IMR-90 (cell line): Measurements from ENCODE around the gene FBXO30. TPM values are rescaled to one million over a fixed set of nuclear protein-coding genes. Genes with fewer than 3 reads are reported as not detected.
A peak's percentile ranks its signal among the peaks of the same experiment; 100 is the strongest.

Experiments
- ATAC-seq: fragments of 200-7000 bp; cut with Tn5 transposase; 2 replicates; pipeline ENCODE4 v1.9.1; 2020; ENCODE audit warnings: low read depth, mild to moderate bottlenecking, moderate library complexity
- BruUV-seq: library from RNA; stranded (reverse); fragments of 400-500 nt; replicated peaks from 2 replicates; lab custom pipeline; 2021; lab: Mats Ljungman, UMichigan
- CTCF ChIA-PET: fragments of 300-600 bp; formaldehyde crosslinking; extraction: SDS; loops from one replicate; lab custom pipeline; 2021; ENCODE audit warnings: antibody characterized with exemption; lab: Yijun Ruan, JAX
- POLR2A ChIA-PET: fragments of 300-600 bp; sonication (Branson Sonifier 250); formaldehyde crosslinking; loops from one replicate; lab custom pipeline; 2022; ENCODE audit warnings: antibody characterized with exemption; ENCODE audit not compliant: unreplicated experiment; lab: Charles Lee
- DNase-seq: peaks from one replicate; pipeline ENCODE4 v3.0.0; 2013
- H2AFZ ChIP-seq: replicated peaks from 2 replicates; pipeline ENCODE3; 2013; ENCODE audit warnings: low read length, mild to moderate bottlenecking; ENCODE audit not compliant: poor library complexity
- H2AK5ac ChIP-seq: 2 replicates; pipeline ENCODE4 v1.6.1; 2013; ENCODE audit warnings: low read depth, low read length, inconsistent platforms
- H2AK9ac ChIP-seq: replicated peaks from 2 replicates; pipeline ENCODE3; 2013; ENCODE audit warnings: mild to moderate bottlenecking, low read depth, low read length, moderate library complexity; ENCODE audit not compliant: poor library complexity
- H2BK120ac ChIP-seq: 2 replicates; pipeline ENCODE4 v1.6.1; 2013; ENCODE audit warnings: low read depth, low read length, inconsistent platforms
- H2BK15ac ChIP-seq: 3 replicates; pipeline ENCODE4 v1.6.1; 2013; ENCODE audit warnings: low read depth, low read length, inconsistent platforms
- H2BK20ac ChIP-seq: 2 replicates; pipeline ENCODE4 v1.6.1; 2013; ENCODE audit warnings: low read depth, mild to moderate bottlenecking, inconsistent platforms, low read length, moderate library complexity
- H2BK5ac ChIP-seq: 2 replicates; pipeline ENCODE4 v1.6.1; 2013; ENCODE audit warnings: mild to moderate bottlenecking, low read depth, low read length, inconsistent platforms; ENCODE audit not compliant: poor library complexity, severe bottlenecking
- H3K14ac ChIP-seq: replicated peaks from 2 replicates; pipeline ENCODE4 v1.6.1; 2013; ENCODE audit warnings: low read depth, low read length, inconsistent platforms
- H3K18ac ChIP-seq: 2 replicates; pipeline ENCODE4 v1.6.1; 2013; ENCODE audit warnings: low read depth, low read length, control low read depth
- H3K23ac ChIP-seq: 2 replicates; pipeline ENCODE4 v1.6.1; 2013; ENCODE audit warnings: low read depth, low read length, inconsistent platforms
- H3K27ac ChIP-seq: 2 replicates; pipeline ENCODE4 v1.5.1; 2013; ENCODE audit warnings: mild to moderate bottlenecking, control low read depth, low read length; ENCODE audit not compliant: insufficient read depth
- H3K27me3 ChIP-seq: 2 replicates; pipeline ENCODE4 v1.6.1; 2013; ENCODE audit warnings: low read length; ENCODE audit not compliant: control insufficient read depth, insufficient read depth
- H3K36me3 ChIP-seq: 2 replicates; pipeline ENCODE4 v1.6.1; 2013; ENCODE audit warnings: low read length, mixed read lengths; ENCODE audit not compliant: control insufficient read depth, insufficient read depth
- H3K4ac ChIP-seq: 2 replicates; pipeline ENCODE4 v1.6.1; 2013; ENCODE audit warnings: low read depth, low read length, inconsistent platforms
- H3K4me1 ChIP-seq: 2 replicates; pipeline ENCODE4 v1.6.1; 2013; ENCODE audit warnings: low read length, mixed read lengths; ENCODE audit not compliant: control insufficient read depth, insufficient read depth
- H3K4me2 ChIP-seq: 2 replicates; pipeline ENCODE4 v1.6.1; 2013; ENCODE audit warnings: low read depth, mild to moderate bottlenecking, control low read depth, low read length, moderate library complexity
- H3K4me3 ChIP-seq: 2 replicates; pipeline ENCODE4 v1.5.1; 2013; ENCODE audit warnings: low read depth, mild to moderate bottlenecking, control low read depth, low read length, moderate library complexity; ENCODE audit not compliant: insufficient read depth
- H3K56ac ChIP-seq: 2 replicates; pipeline ENCODE4 v1.6.1; 2013; ENCODE audit warnings: low read length, inconsistent platforms; ENCODE audit not compliant: insufficient read depth; ENCODE audit errors: extremely low read depth
- H3K79me1 ChIP-seq, 2 experiments: 2 replicates each; pipeline ENCODE4 v1.6.1; 2013; ENCODE audit warnings: low read length in 2 of 2, inconsistent platforms in 1 of 2, low read depth in 1 of 2
- H3K9ac ChIP-seq: 2 replicates; pipeline ENCODE4 v1.6.1; 2013; ENCODE audit warnings: low read depth, low read length, control low read depth
- H3K9me1 ChIP-seq: 2 replicates; pipeline ENCODE4 v1.6.1; 2013; ENCODE audit warnings: low read length, inconsistent platforms; ENCODE audit not compliant: insufficient read depth
- H3K9me3 ChIP-seq: 2 replicates; pipeline ENCODE4 v1.6.1; 2013; ENCODE audit warnings: low read length; ENCODE audit not compliant: control insufficient read depth, insufficient read depth
- H4K20me1 ChIP-seq: 2 replicates; pipeline ENCODE4 v1.6.1; 2013; ENCODE audit warnings: low read length, inconsistent platforms; ENCODE audit not compliant: insufficient read depth
- H4K5ac ChIP-seq: 2 replicates; pipeline ENCODE4 v1.6.1; 2013; ENCODE audit warnings: mild to moderate bottlenecking, low read depth, low read length, control low read depth
- H4K8ac ChIP-seq, 2 experiments: 2 replicates each; pipeline ENCODE4 v1.6.1; 2013; ENCODE audit warnings: low read depth in 2 of 2, low read length in 2 of 2, control low read depth in 1 of 2, inconsistent platforms in 1 of 2
- H4K91ac ChIP-seq: 2 replicates; pipeline ENCODE4 v1.6.1; 2013; ENCODE audit warnings: low read depth, low read length, inconsistent platforms; ENCODE audit not compliant: insufficient read depth
- FOS ChIP-seq: fragments of 150-350 bp; IDR thresholded peaks from 2 replicates; pipeline ENCODE4 v1.6.1; 2016; ENCODE audit warnings: low read depth, low read length
- MAZ ChIP-seq: IDR thresholded peaks from 2 replicates; pipeline ENCODE4 v1.6.1; 2012; ENCODE audit warnings: low read depth, mild to moderate bottlenecking, low read length, improper control_type of control experiment, moderate library complexity, borderline replicate concordance
- MXI1 ChIP-seq: IDR thresholded peaks from 2 replicates; pipeline ENCODE4 v1.6.1; 2012; ENCODE audit warnings: low read depth, mild to moderate bottlenecking, low read length, moderate library complexity, borderline replicate concordance
- POLR2A ChIP-seq: IDR thresholded peaks from 2 replicates; pipeline ENCODE4 v1.6.1; 2012; ENCODE audit warnings: mild to moderate bottlenecking, low read depth, low read length
- RAD21 ChIP-seq: IDR thresholded peaks from 2 replicates; pipeline ENCODE4 v1.6.1; 2012; ENCODE audit warnings: low read length, improper control_type of control experiment
- RCOR1 ChIP-seq: IDR thresholded peaks from 2 replicates; pipeline ENCODE4 v1.6.1; 2012; ENCODE audit warnings: mild to moderate bottlenecking, low read length, improper control_type of control experiment; ENCODE audit not compliant: insufficient replicate concordance
- WGBS, 2 experiments: methylation state at CpG; one replicate each; pipeline versions ENCODE4 v1.1.5 to v1.1.7; 2013; ENCODE audit warnings: missing lambda C conversion rate in 2 of 2; ENCODE audit not compliant: insufficient read length in 1 of 2; ENCODE audit errors: extremely low coverage in 2 of 2; 5-methylcytosine and 5-hydroxymethylcytosine counted together
- dilution Hi-C: fragments of 300-500 bp; cut with HindIII; formaldehyde crosslinking; loops from one replicate; pipeline ENCODE4 v1.14.3; 2018; ENCODE audit warnings: low sequenced_read_pairs; ENCODE audit not compliant: unreplicated experiment
- in situ Hi-C: fragments of 300-500 bp; cut with MboI; formaldehyde crosslinking; loops from 3 replicates; pipeline ENCODE4 v1.14.3; 2019; ENCODE audit warnings: low sequenced_read_pairs, inconsistent platforms, mixed read lengths
- intact Hi-C: fragments of 100-400 bp; cut with micrococcal nuclease; formaldehyde crosslinking; loops from 2 replicates; pipeline ENCODE4 v1.10.0; 2022
- polyA plus RNA-seq, 3 experiments: library from polyadenylated mRNA; depleted of rRNA; stranded (reverse); fragments of >200 nt; gene quantifications; 2 replicates each; pipeline ENCODE4 v1.2.3, GENCODE V29; 2012; ENCODE audit warnings: low replicate concordance in 1 of 3
- total RNA-seq: library from RNA; depleted of rRNA; stranded (reverse); fragments of >200 nt; gene quantifications from 2 replicates; pipeline ENCODE4 v1.2.3, GENCODE V29; 2012

FBXO30 gene
- total and polyA plus RNA-seq, 2 of the 4 experiments (the other 2 are of a cell fraction) = 3.1 to 9.3 TPM

DNA sequence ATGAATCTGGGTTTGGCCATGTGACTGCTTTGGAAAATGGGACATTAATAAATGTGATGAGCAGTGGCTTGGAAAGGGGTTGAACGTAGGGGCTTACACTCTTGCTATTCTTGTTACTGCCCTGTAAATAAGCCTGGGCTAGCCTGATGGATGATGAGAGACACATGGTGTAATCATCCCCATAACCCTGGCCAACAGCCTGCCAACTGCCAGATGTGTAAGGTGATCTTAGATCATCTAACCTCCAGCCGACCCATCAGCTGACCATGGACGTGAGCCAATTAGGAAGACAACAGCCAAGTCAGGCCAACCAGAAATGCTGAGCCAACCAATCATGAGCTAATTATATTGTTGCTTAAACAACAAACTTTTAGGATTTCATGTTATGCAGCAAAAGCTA is 25.2 kb downstream of the FBXO30 start:
- Histone ChIP-seq H3K79me1 (peaks cover 9 to 13% of the 10 kb centered on the region in 2 experiments; a peak in 3 of 4 replicates), H3K9ac (no peak overlapping the region), H4K5ac (no peak overlapping the region), H3K4me2 (no peak overlapping the region), H3K4me1 (no peaks in the 10 kb centered on the region), H3K27ac (no peak overlapping the region), H3K23ac (no peak overlapping the region), H4K91ac (no peak overlapping the region), H2BK120ac (no peak overlapping the region), H2AK5ac (no peak overlapping the region), H3K56ac (no peak overlapping the region), H3K4me3 (no peak overlapping the region), H3K9me3 (peaks cover 9% of the 10 kb centered on the region), H3K18ac (no peak overlapping the region), H4K20me1 (no peaks in the 10 kb centered on the region; the same call in 1 of the 2 replicates), H3K27me3 (no peaks in the 10 kb centered on the region), H4K8ac (no peak overlapping the region), H2AK9ac (no peak overlapping the region), H3K9me1 (peaks cover 3% of the 10 kb centered on the region), H2AFZ (no peak overlapping the region), H3K4ac (no peak overlapping the region), H2BK20ac (no peak overlapping the region), H3K36me3 (peaks cover 2% of the 10 kb centered on the region; the same call in 1 of the 2 replicates), H2BK5ac (no peak overlapping the region), H3K14ac (no peak overlapping the region), H2BK15ac (no peak overlapping the region)
- DNase-seq (peak; percentile 41), ATAC-seq (no peak; the same call in 1 of the 2 replicates)
- TF ChIP-seq RAD21 (no peak), MAZ (no peak), POLR2A (no peak), MXI1 (no peak), FOS (no peak), RCOR1 (no peak)
- BruUV-seq = no TSS peak
- in situ Hi-C loops = no loop called here
- ChIA-PET POLR2A (no interaction called here), CTCF (no interaction called here)
- WGBS, 2 experiments = 60% methylated on average over 1 of the region's 3 CpGs; no CpG with 5 or more reads in 1 of the 2 experiments
- dilution Hi-C loops = no loop called here
- intact Hi-C loops = no loop called here
